Mucosa of rectum (tissue), 2 donors: ENCODE data around the gene CD226.
"Not testable (repeated sequence)": the region's sequence is repeated elsewhere in the genome, so short reads cannot be mapped to it uniquely, and the experiment has no call there.

Source experiments
- H3K27ac ChIP-seq, 2 donors: one replicate each; pipeline ENCODE4 v1.7.0; 2013; ENCODE audit warnings: inconsistent platforms in 2 of 2, low read depth in 2 of 2, low read length in 2 of 2
- H3K27me3 ChIP-seq, 2 donors: one replicate each; pipeline ENCODE4 v1.7.0; 2013; ENCODE audit warnings: low read length in 2 of 2; ENCODE audit not compliant: control insufficient read depth in 2 of 2, insufficient read depth in 2 of 2
- H3K36me3 ChIP-seq, 2 donors: one replicate each; pipeline ENCODE4 v1.7.0; 2013; ENCODE audit warnings: low read length in 2 of 2; ENCODE audit not compliant: control insufficient read depth in 2 of 2, insufficient read depth in 2 of 2
- H3K4me1 ChIP-seq, 2 donors: one replicate each; pipeline ENCODE4 v1.7.0; 2013; ENCODE audit warnings: low read length in 2 of 2, mild to moderate bottlenecking in 1 of 2; ENCODE audit not compliant: control insufficient read depth in 2 of 2, insufficient read depth in 2 of 2
- H3K4me3 ChIP-seq, 2 donors: one replicate each; pipeline ENCODE4 v1.7.0; 2013; ENCODE audit warnings: low read length in 2 of 2
- H3K9ac ChIP-seq, 2 donors: one replicate each; pipeline ENCODE4 v1.7.0; 2013; ENCODE audit warnings: low read length in 2 of 2, low read depth in 1 of 2, mild to moderate bottlenecking in 1 of 2
- H3K9me3 ChIP-seq, 2 donors: one replicate each; pipeline ENCODE4 v1.7.0; 2013; ENCODE audit warnings: low read length in 2 of 2; ENCODE audit not compliant: control insufficient read depth in 2 of 2
- donor health status: healthy.
- donor health status: Normal muscosa, but diverticular disease.

Gene CD226

DNA sequence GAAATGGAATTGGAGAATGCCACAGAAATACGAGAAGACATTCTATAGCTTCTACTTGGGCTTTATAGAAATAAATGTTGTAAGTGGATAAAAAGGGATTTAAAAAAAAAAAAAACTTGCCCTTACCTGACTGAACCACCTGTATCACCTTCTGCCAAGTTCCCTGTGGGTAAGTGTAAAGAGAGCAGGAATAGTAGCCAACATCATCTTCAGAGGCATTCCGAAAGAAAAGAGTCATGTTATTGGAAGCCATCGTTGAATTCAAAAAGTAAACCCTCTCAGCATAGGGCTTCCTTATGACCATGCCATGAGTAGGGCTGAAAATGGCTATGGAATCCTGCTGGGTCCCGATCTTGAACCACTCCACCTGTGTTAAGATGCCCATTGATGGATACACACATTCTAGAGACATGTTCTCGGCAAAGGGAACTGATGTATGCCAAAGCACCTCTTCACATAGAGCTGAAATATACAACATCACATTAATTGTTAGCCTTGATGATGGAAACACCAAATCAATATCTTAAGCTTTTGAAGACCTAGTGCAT, 991 bp downstream of the CD226 start:
- Histone ChIP-seq H3K36me3 (no peaks in the 10 kb centered on the region), H3K27me3 (no peaks in the 10 kb centered on the region), H3K4me3 (peak overlapping the region; percentile 27 to 37), H3K4me1 (peaks cover 0 to 4% of the 10 kb centered on the region in 2 donors), H3K9ac (no peak overlapping the region), H3K27ac (no peak overlapping the region), H3K9me3 (no peaks in the 10 kb centered on the region)

DNA sequence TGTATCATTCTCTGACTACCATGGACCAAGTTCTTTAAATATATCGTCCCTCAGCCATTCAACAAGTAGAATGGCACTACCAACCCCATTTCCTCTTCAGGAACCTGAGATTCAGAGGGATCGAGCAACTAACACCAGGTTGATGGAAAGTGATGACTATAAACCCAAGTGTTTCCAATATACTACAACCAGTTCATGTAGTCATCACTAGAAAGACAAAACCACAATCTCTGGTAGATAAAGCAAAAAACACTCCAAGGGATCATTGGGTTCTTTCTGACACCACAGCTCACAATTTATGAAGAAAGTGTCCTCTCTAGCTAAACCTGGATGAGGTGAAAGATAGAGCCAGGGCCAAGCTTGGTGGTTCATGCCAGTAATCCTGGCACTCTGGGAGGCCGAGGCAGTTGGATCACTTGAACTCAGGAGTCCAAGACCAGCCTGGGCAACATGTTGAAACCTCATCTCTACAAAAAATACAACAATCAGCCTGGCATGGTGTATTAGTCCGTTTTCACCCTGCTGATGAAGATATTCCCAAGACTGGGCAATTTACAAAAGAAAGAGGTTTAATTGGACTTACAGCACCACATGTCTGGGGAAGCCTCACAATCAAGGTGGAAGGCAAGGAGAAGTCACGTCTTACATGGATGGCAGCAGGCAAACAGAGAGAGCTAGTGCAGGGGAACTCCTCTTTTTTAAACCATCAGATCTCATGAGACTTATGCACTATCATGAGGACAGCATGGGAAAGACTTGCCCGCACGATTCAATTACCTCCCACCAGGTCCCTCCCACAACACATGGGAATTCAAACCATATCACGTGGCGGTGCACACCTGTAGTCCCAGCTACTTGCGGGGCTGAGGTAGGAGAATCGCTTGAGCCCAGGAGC, 2.2 kb downstream of the CD226 start:
- H3K4me1 ChIP-seq = peaks cover 0 to 4% of the 10 kb centered on the region in 2 donors
- no peaks in the 10 kb centered on the region for H3K27me3 ChIP-seq
- H3K36me3 ChIP-seq = no peaks in the 10 kb centered on the region
- peak overlapping the region in 1 of 2 donors; percentile 34 for H3K4me3 ChIP-seq
- H3K9ac ChIP-seq = no peak overlapping the region
- no peak overlapping the region for H3K27ac ChIP-seq
- no peaks in the 10 kb centered on the region for H3K9me3 ChIP-seq

DNA sequence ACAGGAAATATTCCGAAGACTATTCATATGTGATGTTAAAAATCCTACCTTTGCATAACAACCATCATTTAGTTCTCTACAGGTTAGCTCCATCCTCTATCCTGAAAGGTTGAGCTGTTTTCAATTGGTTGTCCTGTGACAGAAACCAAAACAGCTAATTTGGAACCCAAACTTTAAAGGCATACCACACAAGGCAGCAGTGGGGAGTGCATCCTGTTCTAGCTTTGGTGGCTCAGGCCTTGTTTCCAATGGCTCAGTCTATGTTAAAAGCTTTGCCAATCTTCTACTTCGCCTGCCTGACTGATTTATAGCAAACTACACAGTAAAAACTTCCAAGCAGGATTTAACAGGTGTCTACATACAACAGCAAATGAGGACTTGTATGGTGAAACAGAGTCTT, 3.2 kb downstream of the CD226 start:
- Histone ChIP-seq H3K9me3 (no peaks in the 10 kb centered on the region), H3K9ac (no peak overlapping the region), H3K4me1 (no peaks in the 10 kb centered on the region), H3K4me3 (no peak overlapping the region), H3K36me3 (no peaks in the 10 kb centered on the region), H3K27ac (no peak overlapping the region), H3K27me3 (no peaks in the 10 kb centered on the region)

DNA sequence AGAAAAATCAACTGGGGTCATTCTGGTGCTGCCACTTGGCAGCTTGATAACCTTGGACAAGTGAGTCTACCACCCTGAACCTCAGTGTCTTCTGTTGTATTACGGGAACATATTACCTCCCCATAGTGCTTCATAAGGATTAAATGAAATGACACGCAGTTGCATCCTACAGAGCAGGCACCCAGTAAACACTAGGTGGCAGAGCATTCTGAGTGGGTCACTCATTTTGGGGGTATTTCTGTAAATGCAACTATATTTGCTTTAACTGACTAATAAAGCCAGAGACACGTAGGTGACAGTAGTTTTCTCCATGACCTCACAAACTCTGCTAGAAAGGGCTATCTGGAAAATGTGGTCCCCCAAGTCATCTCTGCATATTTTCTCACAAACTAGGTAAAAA, 4.7 kb downstream of the CD226 start:
- no peak overlapping the region for H3K9ac ChIP-seq
- no peak overlapping the region for H3K4me3 ChIP-seq
- no peaks in the 10 kb centered on the region for H3K4me1 ChIP-seq
- H3K27me3 ChIP-seq = no peaks in the 10 kb centered on the region
- no peaks in the 10 kb centered on the region for H3K36me3 ChIP-seq
- no peaks in the 10 kb centered on the region for H3K9me3 ChIP-seq
- H3K27ac ChIP-seq = no peak overlapping the region

- Histone ChIP-seq H3K27ac (no peak overlapping the region), H3K9ac (no peak overlapping the region), H3K27me3 (no peaks in the 10 kb centered on the region), H3K36me3 (no peaks in the 10 kb centered on the region), H3K9me3 (no peaks in the 10 kb centered on the region), H3K4me3 (no peak overlapping the region), H3K4me1 (no peaks in the 10 kb centered on the region)
These were observed 6.5 kb downstream of the CD226 start for GRCh38 chr18:69941183-69941582.

- not testable (repeated sequence) for H3K4me3 ChIP-seq, H3K27me3 ChIP-seq, H3K4me1 ChIP-seq, H3K27ac ChIP-seq, H3K9me3 ChIP-seq, H3K36me3 ChIP-seq, H3K9ac ChIP-seq
These were observed 7.9 kb downstream of the CD226 start for GRCh38 chr18:69939812-69940211.

GRCh38 chr18:69936191-69936558, 11.5 kb downstream of the CD226 start:
- Histone ChIP-seq H3K27ac (no peak overlapping the region), H3K9ac (no peak overlapping the region), H3K27me3 (no peaks in the 10 kb centered on the region), H3K4me1 (peaks cover 0 to 3% of the 10 kb centered on the region in 2 donors), H3K9me3 (no peaks in the 10 kb centered on the region), H3K36me3 (no peaks in the 10 kb centered on the region), H3K4me3 (no peak overlapping the region)

DNA sequence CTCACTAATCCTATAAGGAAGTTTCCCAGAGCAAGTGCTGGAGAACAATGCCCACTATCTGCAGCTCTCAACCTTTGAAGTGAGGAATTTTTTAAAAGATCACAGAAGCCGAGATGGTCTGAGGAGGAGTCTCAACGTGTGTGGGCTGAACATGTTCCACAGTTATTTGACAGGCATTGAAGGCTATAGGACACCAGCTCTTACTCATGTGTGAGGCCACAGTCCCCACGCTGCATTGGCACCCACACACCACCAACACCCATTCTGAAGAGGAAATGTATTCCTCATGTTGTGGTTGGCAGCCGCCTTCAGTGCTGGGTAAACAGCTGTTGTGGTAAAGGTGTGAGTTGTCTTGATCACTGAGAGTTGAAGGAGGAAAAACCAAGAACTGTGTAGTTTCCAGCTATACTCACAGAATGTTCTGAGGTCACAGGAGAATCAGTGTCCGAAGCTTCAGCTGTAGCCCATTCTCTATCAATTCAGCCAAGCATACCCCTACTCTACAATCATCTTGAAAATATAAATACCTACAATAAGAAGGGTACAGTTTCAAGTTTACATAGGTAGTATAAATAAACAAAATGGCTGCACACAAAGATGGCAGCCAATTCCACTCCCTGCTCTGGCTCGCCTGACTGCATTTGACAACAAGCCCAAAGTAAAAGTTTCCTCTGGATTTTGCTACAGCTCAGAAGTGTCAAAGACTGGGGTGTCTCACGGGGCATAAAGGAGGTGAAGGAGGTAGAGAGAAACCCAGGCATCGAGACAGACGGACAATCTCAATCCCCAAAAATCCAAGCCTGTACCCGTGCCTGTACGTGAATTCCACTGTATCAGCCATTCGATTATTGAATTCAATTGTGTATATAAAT, 12.1 kb downstream of the CD226 start:
- H3K36me3 ChIP-seq = no peaks in the 10 kb centered on the region
- H3K4me1 ChIP-seq = peaks cover 0 to 3% of the 10 kb centered on the region in 2 donors
- no peak overlapping the region for H3K27ac ChIP-seq
- no peaks in the 10 kb centered on the region for H3K27me3 ChIP-seq
- no peaks in the 10 kb centered on the region for H3K9me3 ChIP-seq
- H3K4me3 ChIP-seq = no peak overlapping the region
- H3K9ac ChIP-seq = no peak overlapping the region

DNA sequence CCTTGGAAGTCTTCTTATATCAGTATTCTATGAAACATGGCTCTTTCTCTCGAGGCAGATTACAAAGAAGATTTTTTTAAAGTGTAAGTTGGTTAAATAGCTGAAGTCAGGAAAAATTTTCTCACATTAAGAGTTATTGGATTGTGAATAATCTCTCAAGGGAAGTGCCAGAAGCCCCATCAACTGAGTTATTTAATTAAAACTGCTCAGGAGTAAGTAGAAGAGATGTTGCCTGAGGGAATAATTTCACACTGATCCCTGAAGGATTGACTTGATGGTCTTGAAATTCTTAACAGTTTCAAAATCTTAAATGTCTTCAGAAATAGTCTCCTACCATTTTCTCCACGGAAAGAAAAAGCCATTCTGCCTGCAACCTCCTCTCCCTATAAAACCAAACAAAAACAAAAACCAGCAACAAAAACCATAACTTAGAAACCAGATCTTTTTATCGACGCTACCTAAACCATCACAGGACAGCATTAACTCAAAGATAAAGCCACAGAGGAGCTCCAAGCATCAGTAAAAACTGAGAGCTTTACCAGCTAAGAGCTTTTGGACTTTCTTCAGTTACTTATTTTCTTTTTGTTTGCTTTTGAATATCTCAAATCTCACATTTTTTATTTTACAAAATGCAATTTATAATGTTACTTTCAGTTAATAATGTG, 12.9 kb downstream of the CD226 start:
- Histone ChIP-seq H3K36me3 (no peaks in the 10 kb centered on the region), H3K27ac (no peak overlapping the region)

More for the DNA sequence above, 12.9 kb downstream of the CD226 start:
- Histone ChIP-seq H3K4me3 (no peak overlapping the region), H3K9ac (no peak overlapping the region), H3K9me3 (no peaks in the 10 kb centered on the region), H3K27me3 (no peaks in the 10 kb centered on the region), H3K4me1 (peaks cover 0 to 3% of the 10 kb centered on the region in 2 donors)
